Measurements from ENCODE around the gene BICRA.

DNA sequence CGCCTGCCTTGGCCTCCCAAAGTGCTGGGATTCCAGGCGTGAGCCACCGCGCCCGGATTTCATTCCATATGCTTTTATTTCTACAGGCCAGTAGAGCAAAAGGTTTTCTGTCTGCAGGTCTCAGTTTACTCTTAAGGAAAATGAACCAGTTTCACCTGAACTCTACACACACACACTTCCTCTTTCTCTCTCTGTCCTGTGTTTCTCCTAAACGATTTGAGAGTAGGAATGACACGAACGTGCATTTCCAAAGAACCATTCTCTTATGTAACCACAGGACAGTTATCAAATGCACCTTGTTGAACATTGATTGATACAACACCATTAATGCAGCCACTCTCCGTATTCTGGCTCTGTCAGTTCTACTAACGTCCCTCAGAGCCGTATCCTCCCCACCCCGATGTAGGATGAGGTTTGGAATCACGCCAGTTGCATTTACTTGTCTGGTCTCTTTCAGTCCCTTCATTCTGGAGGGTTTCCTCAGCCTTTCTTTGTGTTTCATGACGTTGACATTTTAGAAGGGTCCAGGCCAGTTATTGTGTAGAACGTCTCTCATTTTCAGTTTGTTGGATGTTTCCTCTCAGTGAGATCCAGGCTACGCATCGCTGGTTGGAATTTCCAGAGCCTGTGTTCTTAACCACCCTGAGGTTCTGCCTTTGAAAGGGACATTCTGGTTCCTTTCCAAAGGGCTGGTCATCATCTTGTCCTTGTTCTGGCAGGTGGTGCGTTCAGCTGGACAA is 36.0 kb downstream of the BICRA start:
- TF ChIP-seq, protein P1, sequence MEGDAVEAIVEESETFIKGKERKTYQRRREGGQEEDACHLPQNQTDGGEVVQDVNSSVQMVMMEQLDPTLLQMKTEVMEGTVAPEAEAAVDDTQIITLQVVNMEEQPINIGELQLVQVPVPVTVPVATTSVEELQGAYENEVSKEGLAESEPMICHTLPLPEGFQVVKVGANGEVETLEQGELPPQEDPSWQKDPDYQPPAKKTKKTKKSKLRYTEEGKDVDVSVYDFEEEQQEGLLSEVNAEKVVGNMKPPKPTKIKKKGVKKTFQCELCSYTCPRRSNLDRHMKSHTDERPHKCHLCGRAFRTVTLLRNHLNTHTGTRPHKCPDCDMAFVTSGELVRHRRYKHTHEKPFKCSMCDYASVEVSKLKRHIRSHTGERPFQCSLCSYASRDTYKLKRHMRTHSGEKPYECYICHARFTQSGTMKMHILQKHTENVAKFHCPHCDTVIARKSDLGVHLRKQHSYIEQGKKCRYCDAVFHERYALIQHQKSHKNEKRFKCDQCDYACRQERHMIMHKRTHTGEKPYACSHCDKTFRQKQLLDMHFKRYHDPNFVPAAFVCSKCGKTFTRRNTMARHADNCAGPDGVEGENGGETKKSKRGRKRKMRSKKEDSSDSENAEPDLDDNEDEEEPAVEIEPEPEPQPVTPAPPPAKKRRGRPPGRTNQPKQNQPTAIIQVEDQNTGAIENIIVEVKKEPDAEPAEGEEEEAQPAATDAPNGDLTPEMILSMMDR (IDR thresholded peaks at IDR 0.05; ENCODE audit: borderline replicate concordance, extremely low read depth, low read length, poor library complexity, severe bottlenecking), result no peak
- no peak for TF ChIP-seq EZH2 (IDR thresholded peaks at IDR 0.05; ENCODE audit: borderline replicate concordance, low read depth, low read length, severe bottlenecking)

Measured in DND-41 (cell line).